GM12878 (cell line): Measurements from ENCODE around the gene NR3C1. TPM values are rescaled to one million over a fixed set of nuclear protein-coding genes. Genes with fewer than 3 reads are reported as not detected.
A peak's percentile ranks its signal among the peaks of the same experiment; 100 is the strongest.

Experiments used
- ATAC-seq: fragments of 200-7000 bp; cut with Tn5 transposase; 3 replicates; pipeline ENCODE4 v1.9.1; 2020; ENCODE audit warnings: mild to moderate bottlenecking, moderate library complexity
- BruUV-seq: library from RNA; stranded (reverse); fragments of 400-500 nt; replicated peaks from 2 replicates; lab custom pipeline; 2021; lab: Mats Ljungman, UMichigan
- CTCF ChIA-PET: fragments of 300-600 bp; sonication (Branson Sonifier 250); formaldehyde crosslinking; extraction: SDS; loops from one replicate; lab custom pipeline; 2021; ENCODE audit warnings: inconsistent platforms; lab: Yijun Ruan, JAX
- POLR2A ChIA-PET: fragments of 350-600 bp; formaldehyde crosslinking; extraction: SDS; loops from one replicate; lab custom pipeline; 2021; ENCODE audit warnings: inconsistent platforms; lab: Charles Lee
- RAD21 ChIA-PET: fragments of 300-600 bp; sonication (Branson Sonifier 250); formaldehyde crosslinking; loops from one replicate; lab custom pipeline; 2023; ENCODE audit warnings: antibody characterized with exemption; ENCODE audit not compliant: unreplicated experiment; lab: Charles Lee
- SMC1A ChIA-PET: fragments of 300-600 bp; sonication (Branson Sonifier 250); formaldehyde crosslinking; loops from one replicate; lab custom pipeline; 2023; ENCODE audit not compliant: unreplicated experiment, uncharacterized antibody; lab: Charles Lee
- DNase-seq: peaks from one replicate; pipeline ENCODE4 v3.0.0-alpha.2; 2011; ENCODE audit warnings: low read depth, low spot score
- FAIRE-seq: peaks from 3 replicates; lab custom pipeline; 2011; peaks lifted over from hg19 to GRCh38; lab: Jason Lieb, UNC
- H2AFZ ChIP-seq: 2 replicates; pipeline ENCODE4 v1.6.0; 2011; ENCODE audit warnings: low read depth, low read length, control low read depth; ENCODE audit not compliant: control insufficient read depth
- H3K27ac ChIP-seq: 2 replicates; pipeline ENCODE4 v1.5.1; 2011; ENCODE audit warnings: control low read depth; ENCODE audit not compliant: control insufficient read depth, insufficient read depth
- H3K27me3 ChIP-seq, 2 experiments: replicated peaks in 1 of 2; 2 replicates each; pipeline versions ENCODE4 v1.6.0 to v1.6.1; 2011; ENCODE audit warnings: low read length in 1 of 2; ENCODE audit not compliant: control insufficient read depth in 2 of 2, insufficient read depth in 2 of 2
- H3K36me3 ChIP-seq, 2 experiments: 2 replicates each; pipeline ENCODE4 v1.5.1; 2011; ENCODE audit warnings: low read length in 1 of 2; ENCODE audit not compliant: control insufficient read depth in 2 of 2, insufficient read depth in 2 of 2
- H3K4me1 ChIP-seq: 2 replicates; pipeline ENCODE4 v1.6.1; 2011; ENCODE audit warnings: mild to moderate bottlenecking, low read length, moderate library complexity, mixed read lengths; ENCODE audit not compliant: control insufficient read depth, insufficient read depth
- H3K4me2 ChIP-seq: 2 replicates; pipeline ENCODE4 v1.6.0; 2011; ENCODE audit warnings: control low read depth; ENCODE audit not compliant: control insufficient read depth, insufficient read depth
- H3K4me3 ChIP-seq: fragments of 200-600 bp; sonication (generic); 2 replicates; pipeline ENCODE4 v1.5.1; 2016
- H3K79me2 ChIP-seq: 2 replicates; pipeline ENCODE4 v1.6.0; 2011; ENCODE audit warnings: low read length; ENCODE audit not compliant: control insufficient read depth, insufficient read depth
- H3K9ac ChIP-seq: 2 replicates; pipeline ENCODE4 v1.8.0; 2011; ENCODE audit warnings: low read length, control low read depth, mixed read lengths; ENCODE audit not compliant: control insufficient read depth, insufficient read depth
- H3K9me3 ChIP-seq: replicated peaks from 3 replicates; pipeline ENCODE4 v1.5.1; 2011; ENCODE audit warnings: mild to moderate bottlenecking, low read length; ENCODE audit not compliant: control insufficient read depth, insufficient read depth
- H4K20me1 ChIP-seq: 2 replicates; pipeline ENCODE4 v1.6.0; 2011; ENCODE audit not compliant: control insufficient read depth, insufficient read depth
- CREM ChIP-seq: IDR thresholded peaks from 2 replicates; pipeline ENCODE4 v1.6.1; 2014; ENCODE audit warnings: antibody characterized with exemption, low read depth
- FOS ChIP-seq: IDR thresholded peaks from 3 replicates; pipeline ENCODE4 v1.6.1; 2011; ENCODE audit warnings: borderline replicate concordance; ENCODE audit not compliant: insufficient read length; ENCODE audit errors: extremely low read depth
- FOXK2 ChIP-seq: fragments of 450-650 bp; IDR thresholded peaks from 2 replicates; pipeline ENCODE4 v1.6.1; 2017; ENCODE audit warnings: mild to moderate bottlenecking, moderate library complexity
- GABPA ChIP-seq: IDR thresholded peaks from 2 replicates; pipeline ENCODE4 v1.6.1; 2014; ENCODE audit warnings: antibody characterized with exemption, low read depth, mild to moderate bottlenecking, inconsistent platforms
- GATAD2B ChIP-seq: fragments of 450-650 bp; conservative IDR thresholded peaks from 2 replicates; pipeline ENCODE4 v1.6.1; 2017; ENCODE audit warnings: low read depth, mild to moderate bottlenecking, moderate library complexity
- IKZF1 ChIP-seq: fragments of 450-650 bp; conservative IDR thresholded peaks from 2 replicates; pipeline ENCODE4 v1.6.1; 2017; ENCODE audit warnings: antibody characterized with exemption, mild to moderate bottlenecking
- MEF2B ChIP-seq: fragments of 450-650 bp; IDR thresholded peaks from 2 replicates; pipeline ENCODE4 v1.6.1; 2018; ENCODE audit warnings: mild to moderate bottlenecking, moderate library complexity; ENCODE audit not compliant: partially characterized antibody, poor library complexity, severe bottlenecking
- MXI1 ChIP-seq: fragments of 150-350 bp; IDR thresholded peaks from 2 replicates; pipeline ENCODE4 v1.6.1; 2011; ENCODE audit warnings: low read depth, mild to moderate bottlenecking, inconsistent platforms, low read length, improper control_type of control experiment
- PML ChIP-seq: IDR thresholded peaks from 2 replicates; pipeline ENCODE4 v1.6.1; 2012; ENCODE audit warnings: low read length, inconsistent platforms
- RAD51 ChIP-seq: fragments of 450-650 bp; IDR thresholded peaks from 2 replicates; pipeline ENCODE4 v1.6.1; 2016; ENCODE audit warnings: moderate library complexity, mild to moderate bottlenecking, inconsistent platforms
- RCOR1 ChIP-seq: conservative IDR thresholded peaks from 2 replicates; pipeline ENCODE4 v1.6.1; 2012; ENCODE audit warnings: low read depth, low read length, improper control_type of control experiment
- SREBF2 ChIP-seq: IDR thresholded peaks from 2 replicates; pipeline ENCODE4 v1.6.1; 2012; ENCODE audit warnings: mild to moderate bottlenecking, low read length
- ZNF24 ChIP-seq: fragments of 450-650 bp; IDR thresholded peaks from 2 replicates; pipeline ENCODE4 v1.6.1; 2017; ENCODE audit warnings: antibody characterized with exemption, mild to moderate bottlenecking
- WGBS: methylation state at CpG from one replicate; pipeline ENCODE4 v1.1.6; 2016; ENCODE audit warnings: low lambda C conversion rate; ENCODE audit not compliant: insufficient replicate concordance, insufficient coverage; ENCODE audit errors: missing lambda C conversion rate; 5-methylcytosine and 5-hydroxymethylcytosine counted together
- in situ Hi-C: fragments of 300-500 bp; cut with MboI; formaldehyde crosslinking; loops from 9 replicates; pipeline ENCODE4 v1.14.3; 2018; ENCODE audit warnings: mixed read lengths
- intact Hi-C: fragments of 100-400 bp; cut with micrococcal nuclease; formaldehyde crosslinking; loops from one replicate; pipeline ENCODE4 v1.14.2; 2022; ENCODE audit not compliant: unreplicated experiment
- polyA plus RNA-seq, 11 experiments: library from polyadenylated mRNA; depleted of rRNA in 4 of 11; unstranded in 6 of 11; stranded (reverse) in 5 of 11; fragments of >200 nt; fragmentation: Nextera tagmentation in 4 of 11; fragmentation: Illumina TruSeq in 1 of 11; extraction: Ambion mirVana in 4 of 11; extraction: Trizol in 1 of 11; gene quantifications; 1 replicate in 1 of 11; 2 replicates in 10 of 11; pipeline versions ENCODE4 v1.2.1 to v1.2.3, GENCODE V29; 2011 to 2016; ENCODE audit warnings: inconsistent platforms in 2 of 11, missing spikeins in 2 of 11, low read depth in 1 of 11
- total RNA-seq, 4 experiments: library from RNA; depleted of rRNA in 3 of 4; stranded (reverse); fragments of >200 nt in 3 of 4; fragmentation: Illumina TruSeq in 1 of 4; extraction: Trizol in 1 of 4; gene quantifications; 2 replicates each; pipeline versions ENCODE4 v1.2.1 to v1.2.3, GENCODE V29; 2013 to 2021
- TF ChIP-seq, protein P1 (sequence below): fragments of 450-650 bp; IDR thresholded peaks from 2 replicates; pipeline ENCODE4 v1.6.1; 2018; ENCODE audit warnings: borderline replicate concordance, mild to moderate bottlenecking; ENCODE audit not compliant: partially characterized antibody
- TF ChIP-seq, protein P2 (sequence below): IDR thresholded peaks from 2 replicates; pipeline ENCODE4 v1.6.1; 2011; ENCODE audit warnings: low read depth, low read length, improper control_type of control experiment, borderline replicate concordance
- TF ChIP-seq, protein P3 (sequence below): fragments of 450-650 bp; IDR thresholded peaks from 2 replicates; pipeline ENCODE4 v1.6.1; 2017; ENCODE audit warnings: mild to moderate bottlenecking, moderate library complexity

The NR3C1 gene
- total and polyA plus RNA-seq, 10 of the 15 experiments (the other 5 are each of a cell fraction or from before 2014, with no cell fraction given), result 49.7 to 141 (median 109) TPM

DNA sequence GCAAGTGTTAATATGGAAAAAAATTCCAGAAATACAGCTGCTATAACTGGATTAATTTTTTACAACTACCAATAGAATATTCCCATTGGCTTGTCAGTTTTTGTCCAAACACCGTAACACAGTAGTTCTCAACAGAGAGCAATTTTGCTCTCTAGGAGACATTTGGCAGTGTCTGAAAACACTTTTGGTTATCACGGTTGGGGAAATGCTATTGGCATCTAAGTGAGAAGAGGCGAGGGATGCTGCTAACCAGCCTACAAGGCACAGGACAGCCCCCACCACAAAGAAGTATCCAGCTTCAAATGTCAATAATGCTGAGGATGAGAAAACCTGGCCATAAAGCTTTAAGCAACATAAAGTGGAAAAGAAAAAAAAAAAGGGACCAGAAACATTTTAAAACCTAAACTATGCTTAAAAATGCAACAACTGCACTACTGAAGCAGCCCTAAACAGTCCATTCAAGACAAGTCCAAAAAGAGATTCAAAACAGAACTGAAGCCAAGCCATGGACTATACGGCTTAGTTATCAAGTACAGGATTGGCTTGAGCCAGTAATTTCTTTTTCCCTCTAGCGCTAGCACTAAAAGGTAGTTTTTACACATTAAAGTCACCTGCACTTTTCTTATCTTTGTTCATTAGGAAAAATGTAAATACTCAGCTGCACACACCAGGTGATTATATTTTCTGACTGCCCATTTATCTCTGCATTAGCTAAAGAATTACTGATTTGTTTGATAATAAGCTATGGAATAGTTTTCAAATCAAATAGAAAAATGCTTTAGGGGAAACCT lies 83.9 kb downstream of the NR3C1 start:
- FAIRE-seq (no peak), ATAC-seq (0 out of 3 replicates have a peak, but pooled peaks have one; percentile 14), DNase-seq (no peak)
- H3K9ac ChIP-seq, result no peak overlapping the region
- H3K79me2 ChIP-seq, result peaks cover 96% of the 10 kb centered on the region
- no peak overlapping the region for H3K4me3 ChIP-seq
- RAD21 ChIA-PET, result interaction anchor here (0.9 kb wide), 1 partner anchor 26 kb away, joined by 3 read pairs; no protein-coding TSS in a partner anchor
- H3K27ac ChIP-seq, result no peak overlapping the region
- no TSS peak for BruUV-seq
- SMC1A ChIA-PET, result interaction anchor here (0.6 to 2.3 kb wide), 12 partner anchors 8 to 506 kb away, joined by 3 to 7 read pairs (median 3); no protein-coding TSS in a partner anchor
- in situ Hi-C loops (no loop called here), intact Hi-C loops (loop anchor here (10.0 kb wide), 1 partner anchor 505 kb away; no protein-coding TSS in a partner anchor)
- peaks cover 2 to 3% of the 10 kb centered on the region in 2 experiments; a peak in 3 of 4 replicates for H3K36me3 ChIP-seq
- CTCF ChIA-PET, result interaction anchor here (0.9 to 1.0 kb wide), 2 partner anchors 28 to 111 kb away, joined by 3 to 4 read pairs; no protein-coding TSS in a partner anchor
- H3K4me2 ChIP-seq, result no peak overlapping the region
- POLR2A ChIA-PET, result interaction anchor here (0.6 to 0.7 kb wide), 4 partner anchors 16 to 253 kb away, joined by 3 to 8 read pairs (median 4); no protein-coding TSS in a partner anchor
- H3K9me3 ChIP-seq, result peaks cover 1% of the 10 kb centered on the region; the same call in 2 of the 3 replicates
- H3K4me1 ChIP-seq, result peaks cover 12% of the 10 kb centered on the region
- H2AFZ ChIP-seq, result no peak overlapping the region
- H4K20me1 ChIP-seq, result no peaks in the 10 kb centered on the region
- H3K27me3 ChIP-seq, result no peaks in the 10 kb centered on the region
- WGBS, result 50% methylated on average over 5 of the region's 5 CpGs
- TF ChIP-seq, protein P1, sequence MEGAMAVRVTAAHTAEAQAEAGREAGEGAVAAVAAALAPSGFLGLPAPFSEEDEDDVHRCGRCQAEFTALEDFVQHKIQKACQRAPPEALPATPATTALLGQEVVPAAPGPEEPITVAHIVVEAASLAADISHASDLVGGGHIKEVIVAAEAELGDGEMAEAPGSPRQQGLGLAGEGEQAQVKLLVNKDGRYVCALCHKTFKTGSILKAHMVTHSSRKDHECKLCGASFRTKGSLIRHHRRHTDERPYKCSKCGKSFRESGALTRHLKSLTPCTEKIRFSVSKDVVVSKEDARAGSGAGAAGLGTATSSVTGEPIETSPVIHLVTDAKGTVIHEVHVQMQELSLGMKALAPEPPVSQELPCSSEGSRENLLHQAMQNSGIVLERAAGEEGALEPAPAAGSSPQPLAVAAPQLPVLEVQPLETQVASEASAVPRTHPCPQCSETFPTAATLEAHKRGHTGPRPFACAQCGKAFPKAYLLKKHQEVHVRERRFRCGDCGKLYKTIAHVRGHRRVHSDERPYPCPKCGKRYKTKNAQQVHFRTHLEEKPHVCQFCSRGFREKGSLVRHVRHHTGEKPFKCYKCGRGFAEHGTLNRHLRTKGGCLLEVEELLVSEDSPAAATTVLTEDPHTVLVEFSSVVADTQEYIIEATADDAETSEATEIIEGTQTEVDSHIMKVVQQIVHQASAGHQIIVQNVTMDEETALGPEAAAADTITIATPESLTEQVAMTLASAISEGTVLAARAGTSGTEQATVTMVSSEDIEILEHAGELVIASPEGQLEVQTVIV, result no peak
- TF ChIP-seq FOXK2, result no peak
- TF ChIP-seq, protein P2, sequence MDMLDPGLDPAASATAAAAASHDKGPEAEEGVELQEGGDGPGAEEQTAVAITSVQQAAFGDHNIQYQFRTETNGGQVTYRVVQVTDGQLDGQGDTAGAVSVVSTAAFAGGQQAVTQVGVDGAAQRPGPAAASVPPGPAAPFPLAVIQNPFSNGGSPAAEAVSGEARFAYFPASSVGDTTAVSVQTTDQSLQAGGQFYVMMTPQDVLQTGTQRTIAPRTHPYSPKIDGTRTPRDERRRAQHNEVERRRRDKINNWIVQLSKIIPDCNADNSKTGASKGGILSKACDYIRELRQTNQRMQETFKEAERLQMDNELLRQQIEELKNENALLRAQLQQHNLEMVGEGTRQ, result no peak
- no peak for TF ChIP-seq RCOR1
- no peak for TF ChIP-seq MXI1
- TF ChIP-seq, protein P3, sequence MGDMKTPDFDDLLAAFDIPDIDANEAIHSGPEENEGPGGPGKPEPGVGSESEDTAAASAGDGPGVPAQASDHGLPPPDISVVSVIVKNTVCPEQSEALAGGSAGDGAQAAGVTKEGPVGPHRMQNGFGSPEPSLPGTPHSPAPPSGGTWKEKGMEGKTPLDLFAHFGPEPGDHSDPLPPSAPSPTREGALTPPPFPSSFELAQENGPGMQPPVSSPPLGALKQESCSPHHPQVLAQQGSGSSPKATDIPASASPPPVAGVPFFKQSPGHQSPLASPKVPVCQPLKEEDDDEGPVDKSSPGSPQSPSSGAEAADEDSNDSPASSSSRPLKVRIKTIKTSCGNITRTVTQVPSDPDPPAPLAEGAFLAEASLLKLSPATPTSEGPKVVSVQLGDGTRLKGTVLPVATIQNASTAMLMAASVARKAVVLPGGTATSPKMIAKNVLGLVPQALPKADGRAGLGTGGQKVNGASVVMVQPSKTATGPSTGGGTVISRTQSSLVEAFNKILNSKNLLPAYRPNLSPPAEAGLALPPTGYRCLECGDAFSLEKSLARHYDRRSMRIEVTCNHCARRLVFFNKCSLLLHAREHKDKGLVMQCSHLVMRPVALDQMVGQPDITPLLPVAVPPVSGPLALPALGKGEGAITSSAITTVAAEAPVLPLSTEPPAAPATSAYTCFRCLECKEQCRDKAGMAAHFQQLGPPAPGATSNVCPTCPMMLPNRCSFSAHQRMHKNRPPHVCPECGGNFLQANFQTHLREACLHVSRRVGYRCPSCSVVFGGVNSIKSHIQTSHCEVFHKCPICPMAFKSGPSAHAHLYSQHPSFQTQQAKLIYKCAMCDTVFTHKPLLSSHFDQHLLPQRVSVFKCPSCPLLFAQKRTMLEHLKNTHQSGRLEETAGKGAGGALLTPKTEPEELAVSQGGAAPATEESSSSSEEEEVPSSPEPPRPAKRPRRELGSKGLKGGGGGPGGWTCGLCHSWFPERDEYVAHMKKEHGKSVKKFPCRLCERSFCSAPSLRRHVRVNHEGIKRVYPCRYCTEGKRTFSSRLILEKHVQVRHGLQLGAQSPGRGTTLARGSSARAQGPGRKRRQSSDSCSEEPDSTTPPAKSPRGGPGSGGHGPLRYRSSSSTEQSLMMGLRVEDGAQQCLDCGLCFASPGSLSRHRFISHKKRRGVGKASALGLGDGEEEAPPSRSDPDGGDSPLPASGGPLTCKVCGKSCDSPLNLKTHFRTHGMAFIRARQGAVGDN, result no peak
- no peak for TF ChIP-seq IKZF1
- no peak for TF ChIP-seq GABPA
- no peak for TF ChIP-seq GATAD2B
- no peak for TF ChIP-seq FOS
- TF ChIP-seq PML, result no peak
- no peak for TF ChIP-seq CREM
- TF ChIP-seq RAD51, result no peak
- no peak for TF ChIP-seq MEF2B
- TF ChIP-seq ZNF24, result no peak
- no peak for TF ChIP-seq SREBF2
